Activated CD8-positive, alpha-beta memory T cell treated with anti-CD3 and anti-CD28 coated beads, Interleukin-2, amount 10 ng/mL, durations not matched to agents 7 days and 5 days (primary cell): ENCODE measurements around the gene IDUA. TPM values are rescaled to one million over a fixed set of nuclear protein-coding genes. Genes with fewer than 3 reads are reported as not detected.
"Not testable (repeated sequence)": the region's sequence is repeated elsewhere in the genome, so short reads cannot be mapped to it uniquely, and the experiment has no call there.

ENCODE experiments used
- ATAC-seq: fragments of 150-1000 bp; cut with Tn5 transposase; one replicate; pipeline ENCODE4 v1.10.0; 2021; ENCODE audit warnings: moderate library complexity
- CTCF ChIA-PET: fragments of 350-600 bp; sonication (Branson Sonifier 250); formaldehyde crosslinking; loops from one replicate; lab custom pipeline; 2021; ENCODE audit warnings: antibody characterized with exemption; lab: Charles Lee
- DNase-seq: peaks from one replicate; pipeline ENCODE4 v3.0.0-alpha.2; 2020
- H3K27ac Mint-ChIP-seq: one replicate; pipeline ENCODE4 v1.8.0; 2021; ENCODE audit warnings: mild to moderate bottlenecking, mixed read lengths
- H3K27me3 Mint-ChIP-seq: one replicate; pipeline ENCODE4 v1.8.0; 2021; ENCODE audit warnings: mixed read lengths
- H3K36me3 Mint-ChIP-seq: one replicate; pipeline ENCODE4 v1.8.0; 2021; ENCODE audit warnings: mild to moderate bottlenecking, mixed read lengths
- H3K4me1 Mint-ChIP-seq: one replicate; pipeline ENCODE4 v1.8.0; 2021; ENCODE audit warnings: mixed read lengths
- H3K4me3 Mint-ChIP-seq: one replicate; pipeline ENCODE4 v1.8.0; 2021; ENCODE audit warnings: mild to moderate bottlenecking, moderate library complexity, mixed read lengths
- H3K9me3 Mint-ChIP-seq: one replicate; pipeline ENCODE4 v1.8.0; 2022; ENCODE audit warnings: low read depth, mixed read lengths
- total RNA-seq, 2 experiments: library from RNA; stranded (reverse); gene quantifications; one replicate each; pipeline ENCODE4 v1.2.3, GENCODE V29; 2021

IDUA gene
- total RNA-seq, 2 experiments from 2014 or later, result 27.1 to 28.1 TPM

GRCh38 chr4:991451-992296, 4.8 kb downstream of the IDUA start:
- Mint-ChIP-seq H3K36me3 (no peaks in the 10 kb centered on the region), H3K4me3 (no peak overlapping the region), H3K27ac (no peak overlapping the region), H3K4me1 (peaks cover 8% of the 10 kb centered on the region), H3K9me3 (no peaks in the 10 kb centered on the region), H3K27me3 (peaks cover 6% of the 10 kb centered on the region)
- ATAC-seq, result no peak
- no peak for DNase-seq
- CTCF ChIA-PET, result no interaction called here

- H3K9me3 Mint-ChIP-seq, result no peaks in the 10 kb centered on the region
- peaks cover 10% of the 10 kb centered on the region for H3K27me3 Mint-ChIP-seq
- H3K36me3 Mint-ChIP-seq, result no peaks in the 10 kb centered on the region
- DNase-seq, result no peak
- no peak for ATAC-seq
- H3K4me3 Mint-ChIP-seq, result no peak overlapping the region
- peaks cover 8% of the 10 kb centered on the region for H3K4me1 Mint-ChIP-seq
- no peak overlapping the region for H3K27ac Mint-ChIP-seq
- CTCF ChIA-PET, result no interaction called here
Observed at GRCh38 chr4:992297-993110, 5.7 kb downstream of the IDUA start.

- no peaks in the 10 kb centered on the region for H3K36me3 Mint-ChIP-seq
Observed at GRCh38 chr4:993111-994029, 6.5 kb downstream of the IDUA start, which contains the start of gene SLC26A1. TSS of gene SLC26A1 (minus strand) at chr4:993404. CDS start at chr4:991703, 1,701 bp downstream.

GRCh38 chr4:995311-996026, 8.6 kb downstream of the IDUA start:
- CTCF ChIA-PET, result no interaction called here
- H3K4me1 Mint-ChIP-seq, result peaks cover 1% of the 10 kb centered on the region
- no peaks in the 10 kb centered on the region for H3K9me3 Mint-ChIP-seq
- ATAC-seq (no peak), DNase-seq (no peak)
- H3K36me3 Mint-ChIP-seq, result no peaks in the 10 kb centered on the region
- no peak overlapping the region for H3K4me3 Mint-ChIP-seq
- no peak overlapping the region for H3K27ac Mint-ChIP-seq
- peaks cover 24% of the 10 kb centered on the region for H3K27me3 Mint-ChIP-seq

More at GRCh38 chr4:993111-994029, 6.5 kb downstream of the IDUA start, which contains the start of gene SLC26A1:
- no peak for DNase-seq
- Mint-ChIP-seq H3K4me1 (peaks cover 1% of the 10 kb centered on the region), H3K27me3 (peaks cover 17% of the 10 kb centered on the region), H3K4me3 (no peak within 1 kb of the TSS), H3K9me3 (no peaks in the 10 kb centered on the region), H3K27ac (no peak within 1 kb of the TSS)
- ATAC-seq, result no peak
- CTCF ChIA-PET, result no interaction called here

- CTCF ChIA-PET, result no interaction called here
Observed at GRCh38 chr4:996030-996996, 9.5 kb downstream of the IDUA start.

GRCh38 chr4:996997-997374, 10.1 kb downstream of the IDUA start:
- CTCF ChIA-PET, result no interaction called here
- no peak for ATAC-seq
- DNase-seq, result no peak
- no peak overlapping the region for H3K4me3 Mint-ChIP-seq
- peaks cover 1% of the 10 kb centered on the region for H3K4me1 Mint-ChIP-seq
- no peaks in the 10 kb centered on the region for H3K36me3 Mint-ChIP-seq
- peaks cover 27% of the 10 kb centered on the region for H3K27me3 Mint-ChIP-seq
- H3K27ac Mint-ChIP-seq, result no peak overlapping the region
- H3K9me3 Mint-ChIP-seq, result no peaks in the 10 kb centered on the region

More at GRCh38 chr4:996030-996996, 9.5 kb downstream of the IDUA start:
- no peak overlapping the region for H3K27ac Mint-ChIP-seq
- peaks cover 1% of the 10 kb centered on the region for H3K4me1 Mint-ChIP-seq
- H3K9me3 Mint-ChIP-seq, result no peaks in the 10 kb centered on the region
- no peak overlapping the region for H3K4me3 Mint-ChIP-seq
- no peaks in the 10 kb centered on the region for H3K36me3 Mint-ChIP-seq
- no peak for DNase-seq
- H3K27me3 Mint-ChIP-seq, result peaks cover 26% of the 10 kb centered on the region
- ATAC-seq, result no peak

- no peaks in the 10 kb centered on the region for H3K9me3 Mint-ChIP-seq
- CTCF ChIA-PET, result no interaction called here
- H3K27me3 Mint-ChIP-seq, result peaks cover 30% of the 10 kb centered on the region
- no peak overlapping the region for H3K27ac Mint-ChIP-seq
- peaks cover 1% of the 10 kb centered on the region for H3K4me1 Mint-ChIP-seq
- no peak overlapping the region for H3K4me3 Mint-ChIP-seq
- DNase-seq, result no peak
- H3K36me3 Mint-ChIP-seq, result no peaks in the 10 kb centered on the region
- no peak for ATAC-seq
Observed at GRCh38 chr4:997375-998071, 10.7 kb downstream of the IDUA start.

GRCh38 chr4:998096-998691, 11.3 kb downstream of the IDUA start:
- CTCF ChIA-PET, result no interaction called here
- no peak overlapping the region for H3K4me3 Mint-ChIP-seq

GRCh38 chr4:999240-999863, 12.5 kb downstream of the IDUA start:
- peaks cover 30% of the 10 kb centered on the region for H3K27me3 Mint-ChIP-seq
- H3K36me3 Mint-ChIP-seq, H3K4me1 Mint-ChIP-seq, H3K27ac Mint-ChIP-seq, H3K9me3 Mint-ChIP-seq, ATAC-seq, H3K4me3 Mint-ChIP-seq, DNase-seq: not testable (repeated sequence)
- CTCF ChIA-PET, result interaction anchor here (0.7 kb wide), 1 partner anchor 257 kb away, joined by 3 read pairs; no protein-coding TSS in a partner anchor

More at GRCh38 chr4:998096-998691, 11.3 kb downstream of the IDUA start:
- ATAC-seq (no peak), DNase-seq (no peak)
- Mint-ChIP-seq H3K27me3 (peaks cover 30% of the 10 kb centered on the region), H3K9me3 (no peaks in the 10 kb centered on the region), H3K4me1 (peaks cover 1% of the 10 kb centered on the region), H3K36me3 (no peaks in the 10 kb centered on the region), H3K27ac (no peak overlapping the region)

GRCh38 chr4:999882-1000425, 13.1 kb downstream of the IDUA start:
- H3K4me1 Mint-ChIP-seq, result peaks cover 1% of the 10 kb centered on the region
- H3K27ac Mint-ChIP-seq, result no peak overlapping the region
- no peaks in the 10 kb centered on the region for H3K9me3 Mint-ChIP-seq
- H3K27me3 Mint-ChIP-seq, result peaks cover 34% of the 10 kb centered on the region
- no peaks in the 10 kb centered on the region for H3K36me3 Mint-ChIP-seq
- DNase-seq (no peak), ATAC-seq (no peak)
- H3K4me3 Mint-ChIP-seq, result no peak overlapping the region
- CTCF ChIA-PET, result no interaction called here
